HCT116 (cell line): ENCODE results near the gene TYRO3. TPM values are rescaled to one million over a fixed set of nuclear protein-coding genes. Genes with fewer than 3 reads are reported as not detected.
"Not testable (repeated sequence)": the region's sequence is repeated elsewhere in the genome, so short reads cannot be mapped to it uniquely, and the experiment has no call there.

Experiments used
- ATAC-seq: fragments of 200-7000 bp; cut with Tn5 transposase; 2 replicates; pipeline ENCODE4 v1.9.1; 2020; ENCODE audit warnings: mild to moderate bottlenecking, moderate library complexity
- BruUV-seq: library from RNA; stranded (reverse); fragments of 400-500 nt; replicated peaks from 2 replicates; lab custom pipeline; 2021; lab: Mats Ljungman, UMichigan
- CTCF ChIA-PET: fragments of 300-600 bp; sonication (Branson Sonifier 250); formaldehyde crosslinking; loops from one replicate; lab custom pipeline; 2021; ENCODE audit warnings: antibody characterized with exemption; lab: Charles Lee
- POLR2A ChIA-PET: fragments of 300-600, 350-600 bp; sonication (Branson Sonifier 250); formaldehyde crosslinking; loops from one replicate; lab custom pipeline; 2021; ENCODE audit warnings: antibody characterized with exemption; lab: Charles Lee
- RAD21 ChIA-PET, 2 experiments: fragments of 300-600 bp; sonication (Branson Sonifier 250); formaldehyde crosslinking; loops; one replicate each; lab custom pipeline; 2023; ENCODE audit warnings: low total read pairs in 2 of 2; ENCODE audit not compliant: uncharacterized antibody in 2 of 2, unreplicated experiment in 2 of 2, low non-redundant PET in 1 of 2; lab: Charles Lee
- DNase-seq: peaks from one replicate; pipeline ENCODE4 v3.0.0-alpha.2; 2010; ENCODE audit warnings: low read depth, low spot score
- H2AFZ ChIP-seq: fragments of 200-600 bp; shearing (Covaris generic), sonication (generic); 2 replicates; pipeline ENCODE4 v1.6.1; 2017; ENCODE audit warnings: low read depth, mixed run types, mixed read lengths, antibody characterized with exemption, low read length; ENCODE audit not compliant: poor library complexity, severe bottlenecking
- H3K27ac ChIP-seq: 2 replicates; pipeline ENCODE4 v1.5.1; 2012; ENCODE audit warnings: low read depth, low read length
- H3K27me3 ChIP-seq: fragments of 200-600 bp; sonication (generic); 2 replicates; pipeline ENCODE4 v1.6.1; 2016; ENCODE audit warnings: mixed run types, low read length, mixed read lengths; ENCODE audit not compliant: insufficient read depth
- H3K36me3 ChIP-seq, 2 experiments: fragments of 200-500 bp in 1 of 2; fragments of 200-600 bp in 1 of 2; sonication (Bioruptor generic) in 1 of 2; sonication (generic) in 1 of 2; 2 replicates each; pipeline versions ENCODE4 v1.5.1 to v1.6.1; 2014 to 2016; ENCODE audit warnings: low read length in 2 of 2, inconsistent platforms in 1 of 2, mixed read lengths in 1 of 2, mixed run types in 1 of 2; ENCODE audit not compliant: insufficient read depth in 2 of 2, control insufficient read depth in 1 of 2
- H3K4me1 ChIP-seq, 2 experiments: fragments of 200-600 bp in 1 of 2; sonication (generic) in 1 of 2; 2 replicates each; pipeline versions ENCODE4 v1.5.1 to v1.6.1; 2012 to 2017; ENCODE audit warnings: low read length in 2 of 2, inconsistent platforms in 1 of 2, mild to moderate bottlenecking in 1 of 2, mixed read lengths in 1 of 2, mixed run types in 1 of 2, moderate library complexity in 1 of 2; ENCODE audit not compliant: insufficient read depth in 2 of 2, control insufficient read depth in 1 of 2
- H3K4me2 ChIP-seq: fragments of 200-600 bp; sonication (generic); 2 replicates; pipeline ENCODE4 v1.6.1; 2017; ENCODE audit warnings: mixed run types, low read length, mixed read lengths
- H3K4me3 ChIP-seq, 2 experiments: fragments of 200-600 bp in 1 of 2; sonication (generic) in 1 of 2; replicated peaks in 1 of 2; 2 replicates each; pipeline ENCODE4 v1.5.1; 2011 to 2016; ENCODE audit warnings: low read length in 2 of 2, control low read depth in 1 of 2, low read depth in 1 of 2, mild to moderate bottlenecking in 1 of 2, mixed read lengths in 1 of 2, mixed run types in 1 of 2
- H3K79me2 ChIP-seq: fragments of 200-600 bp; sonication (generic); 2 replicates; pipeline ENCODE4 v1.6.1; 2017; ENCODE audit warnings: mild to moderate bottlenecking, mixed run types, low read length, moderate library complexity, mixed read lengths; ENCODE audit not compliant: insufficient read depth
- H3K9ac ChIP-seq: fragments of 200-600 bp; sonication (generic); 2 replicates; pipeline ENCODE4 v1.6.1; 2016; ENCODE audit warnings: low read length, mixed read lengths
- H3K9me2 ChIP-seq: fragments of 200-600 bp; sonication (generic), shearing (Covaris generic); 2 replicates; pipeline ENCODE4 v1.6.1; 2017; ENCODE audit warnings: mixed run types, mild to moderate bottlenecking, moderate library complexity; ENCODE audit not compliant: insufficient read depth
- H3K9me3 ChIP-seq, 2 experiments: fragments of 200-500 bp in 1 of 2; fragments of 200-600 bp in 1 of 2; sonication (Bioruptor generic) in 1 of 2; sonication (generic) in 1 of 2; 2 replicates each; pipeline ENCODE4 v1.6.1; 2014 to 2017; ENCODE audit warnings: low read length in 2 of 2, mixed read lengths in 2 of 2, inconsistent platforms in 1 of 2, low read depth in 1 of 2, mild to moderate bottlenecking in 1 of 2, mixed run types in 1 of 2, moderate library complexity in 1 of 2; ENCODE audit not compliant: control insufficient read depth in 1 of 2, insufficient read depth in 1 of 2
- H4K20me1 ChIP-seq: fragments of 200-600 bp; sonication (generic), shearing (Covaris generic); 2 replicates; pipeline ENCODE4 v1.6.1; 2017; ENCODE audit warnings: mixed run types, mild to moderate bottlenecking, moderate library complexity; ENCODE audit not compliant: insufficient read depth
- intact Hi-C: fragments of 100-400 bp; cut with micrococcal nuclease; formaldehyde crosslinking; loops from 2 replicates; pipeline ENCODE4 v1.10.0; 2022
- total RNA-seq: library from RNA; stranded (reverse); gene quantifications from one replicate; pipeline ENCODE4 v1.2.1, GENCODE V29; 2021; ENCODE audit not compliant: unreplicated experiment

Gene TYRO3
- total RNA-seq, 1 experiment from 2014 or later: 34.6 TPM

GRCh38 chr15:41586531-41587282 is 27.7 kb downstream of the TYRO3 start:
- BruUV-seq, H3K79me2 ChIP-seq, H4K20me1 ChIP-seq, H3K27ac ChIP-seq, H3K9me2 ChIP-seq, POLR2A ChIA-PET, H3K4me1 ChIP-seq, H3K9me3 ChIP-seq, intact Hi-C loops, ATAC-seq, DNase-seq, H3K4me2 ChIP-seq, H2AFZ ChIP-seq, RAD21 ChIA-PET, H3K4me3 ChIP-seq, H3K9ac ChIP-seq, H3K27me3 ChIP-seq, H3K36me3 ChIP-seq: not testable (repeated sequence)
- CTCF ChIA-PET: interaction anchor here (0.8 kb wide), 1 partner anchor 17 kb away, joined by 3 read pairs; no protein-coding TSS in a partner anchor

- H3K9ac ChIP-seq, H3K36me3 ChIP-seq, POLR2A ChIA-PET, H3K4me1 ChIP-seq, H3K79me2 ChIP-seq, H3K27ac ChIP-seq, H3K9me3 ChIP-seq, intact Hi-C loops, ATAC-seq, RAD21 ChIA-PET, H3K4me3 ChIP-seq, H3K4me2 ChIP-seq, H3K9me2 ChIP-seq, CTCF ChIA-PET, H3K27me3 ChIP-seq, BruUV-seq, H4K20me1 ChIP-seq, DNase-seq, H2AFZ ChIP-seq: not testable (repeated sequence)
These were observed 30.0 kb downstream of the TYRO3 start for GRCh38 chr15:41589018-41589417.

- H3K9me3 ChIP-seq, H3K4me1 ChIP-seq, H3K9me2 ChIP-seq, CTCF ChIA-PET, H3K4me2 ChIP-seq, H3K27me3 ChIP-seq, H3K9ac ChIP-seq, RAD21 ChIA-PET, POLR2A ChIA-PET, H4K20me1 ChIP-seq, H3K36me3 ChIP-seq, DNase-seq, H3K4me3 ChIP-seq, intact Hi-C loops, BruUV-seq, H2AFZ ChIP-seq, H3K79me2 ChIP-seq, H3K27ac ChIP-seq, ATAC-seq: not testable (repeated sequence)
These were observed 30.6 kb downstream of the TYRO3 start for GRCh38 chr15:41589571-41589970.

GRCh38 chr15:41591217-41591616 is 32.2 kb downstream of the TYRO3 start:
- H3K9me2 ChIP-seq, H3K36me3 ChIP-seq, DNase-seq, H3K4me2 ChIP-seq, H3K4me3 ChIP-seq, H3K9me3 ChIP-seq, ATAC-seq, H3K79me2 ChIP-seq, H3K27me3 ChIP-seq, H3K27ac ChIP-seq, H3K9ac ChIP-seq, BruUV-seq, H2AFZ ChIP-seq, H4K20me1 ChIP-seq, POLR2A ChIA-PET, H3K4me1 ChIP-seq, intact Hi-C loops: not testable (repeated sequence)
- ChIA-PET RAD21 (interaction anchor here in 1 of 2 experiments (0.6 kb wide), 1 partner anchor 101 kb away, joined by 3 read pairs; no protein-coding TSS in a partner anchor), CTCF (interaction anchor here (0.9 to 5.2 kb wide), 2 partner anchors 10 to 13 kb away, joined by 3 to 28 read pairs; no protein-coding TSS in a partner anchor)
